Endothelial cell of umbilical vein (primary cell): ENCODE measurements around the gene NEMP2. TPM values are rescaled to one million over a fixed set of nuclear protein-coding genes. Genes with fewer than 3 reads are reported as not detected.

Experiments
- BruUV-seq: library from RNA; stranded (reverse); fragments of 400-500 nt; replicated peaks from 2 replicates; lab custom pipeline; 2021; lab: Mats Ljungman, UMichigan
- CTCF ChIA-PET: fragments of 300-600, 350-600 bp; sonication (Branson Sonifier 250); formaldehyde crosslinking; loops from one replicate; lab custom pipeline; 2021; ENCODE audit warnings: antibody characterized with exemption, inconsistent platforms; lab: Charles Lee
- POLR2A ChIA-PET: fragments of 300-600, 350-600 bp; sonication (Branson Sonifier 250); formaldehyde crosslinking; loops from one replicate; lab custom pipeline; 2021; ENCODE audit warnings: antibody characterized with exemption, inconsistent platforms; lab: Charles Lee
- DNase-seq: peaks from one replicate; pipeline ENCODE4 v3.0.0-alpha.2; 2011; ENCODE audit warnings: low read depth, low spot score
- FAIRE-seq: peaks from 2 replicates; lab custom pipeline; 2011; peaks lifted over from hg19 to GRCh38; lab: Jason Lieb, UNC
- H2AFZ ChIP-seq: 2 replicates; pipeline ENCODE4 v1.6.0; 2012; ENCODE audit warnings: low read depth, low read length, control low read depth, inconsistent platforms
- H3K27ac ChIP-seq: 2 replicates; pipeline ENCODE4 v1.5.1; 2011; ENCODE audit warnings: low read depth, mild to moderate bottlenecking, control low read depth, low read length, moderate library complexity; ENCODE audit not compliant: insufficient read depth
- H3K27me3 ChIP-seq, 2 experiments: 2 replicates each; pipeline versions ENCODE4 v1.6.0 to v1.6.1; 2011; ENCODE audit warnings: low read length in 2 of 2, mixed read lengths in 1 of 2; ENCODE audit not compliant: control insufficient read depth in 2 of 2, insufficient read depth in 2 of 2
- H3K36me3 ChIP-seq, 2 experiments: 2 replicates in 1 of 2; 3 replicates in 1 of 2; pipeline ENCODE4 v1.5.1; 2011; ENCODE audit warnings: low read length in 2 of 2, mild to moderate bottlenecking in 1 of 2, moderate library complexity in 1 of 2; ENCODE audit not compliant: control insufficient read depth in 2 of 2, insufficient read depth in 2 of 2; ENCODE audit errors: extremely low read depth in 1 of 2
- H3K4me1 ChIP-seq: 3 replicates; pipeline ENCODE4 v1.5.1; 2011; ENCODE audit warnings: mild to moderate bottlenecking, low read length; ENCODE audit not compliant: control insufficient read depth, insufficient read depth; ENCODE audit errors: extremely low read depth
- H3K4me2 ChIP-seq: 2 replicates; pipeline ENCODE4 v1.6.1; 2011; ENCODE audit warnings: low read length, control low read depth, mixed read lengths; ENCODE audit not compliant: insufficient read depth
- H3K4me3 ChIP-seq, 3 experiments: fragments of 200-600 bp in 1 of 3; sonication (generic), shearing (Covaris generic) in 1 of 3; replicated peaks in 1 of 3; 2 replicates each; pipeline ENCODE4 v1.5.1; 2011 to 2016; ENCODE audit warnings: control low read depth in 3 of 3, low read length in 3 of 3, mild to moderate bottlenecking in 2 of 3, inconsistent platforms in 1 of 3, low read depth in 1 of 3, moderate library complexity in 1 of 3; ENCODE audit not compliant: insufficient read depth in 1 of 3
- H3K79me2 ChIP-seq: 2 replicates; pipeline ENCODE4 v1.6.0; 2012; ENCODE audit warnings: low read length, inconsistent platforms; ENCODE audit not compliant: control insufficient read depth, insufficient read depth
- H3K9ac ChIP-seq: replicated peaks from 2 replicates; pipeline ENCODE3; 2011; ENCODE audit warnings: low read length, control low read depth; ENCODE audit not compliant: insufficient read depth; ENCODE audit errors: extremely low read depth
- H3K9me1 ChIP-seq: replicated peaks from 3 replicates; pipeline ENCODE4 v1.6.0; 2011; ENCODE audit warnings: mild to moderate bottlenecking, low read length; ENCODE audit not compliant: control insufficient read depth, insufficient read depth; ENCODE audit errors: extremely low read depth
- H3K9me3 ChIP-seq: replicated peaks from 2 replicates; pipeline ENCODE4 v1.5.1; 2012; ENCODE audit warnings: low read length, inconsistent platforms; ENCODE audit not compliant: control insufficient read depth, insufficient read depth
- H4K20me1 ChIP-seq: replicated peaks from 2 replicates; pipeline ENCODE3; 2011; ENCODE audit warnings: mild to moderate bottlenecking, low read length; ENCODE audit not compliant: control insufficient read depth, insufficient read depth; ENCODE audit errors: extremely low read depth
- CTCF ChIP-seq, 2 donors: IDR thresholded peaks; 1 replicate in 1 of 2; 2 replicates in 1 of 2; pipeline ENCODE4 v1.5.1; 2011; ENCODE audit warnings: low read length in 2 of 2, mild to moderate bottlenecking in 2 of 2, moderate library complexity in 2 of 2, control low read depth in 1 of 2, inconsistent platforms in 1 of 2, low read depth in 1 of 2; ENCODE audit not compliant: insufficient read depth in 1 of 2; ENCODE audit errors: extremely low read depth in 1 of 2
- EZH2 ChIP-seq: IDR thresholded peaks from 2 replicates; pipeline ENCODE4 v1.6.1; 2012; ENCODE audit warnings: borderline replicate concordance, low read depth, mild to moderate bottlenecking, moderate library complexity, low read length, inconsistent platforms; ENCODE audit not compliant: severe bottlenecking
- FOS ChIP-seq: IDR thresholded peaks from 2 replicates; pipeline ENCODE4 v1.6.1; 2011; ENCODE audit warnings: mild to moderate bottlenecking, low read length, moderate library complexity, borderline replicate concordance; ENCODE audit not compliant: insufficient read depth
- GATA2 ChIP-seq: IDR thresholded peaks from 2 replicates; pipeline ENCODE4 v1.7.0; 2011; ENCODE audit warnings: low read depth, mild to moderate bottlenecking, moderate library complexity, mixed read lengths, low read length; ENCODE audit not compliant: insufficient read length, insufficient read depth
- JUN ChIP-seq: IDR thresholded peaks from 2 replicates; pipeline ENCODE4 v1.6.1; 2011; ENCODE audit warnings: borderline replicate concordance, low read depth; ENCODE audit not compliant: insufficient read length, insufficient read depth
- MAX ChIP-seq: IDR thresholded peaks from 2 replicates; pipeline ENCODE4 v1.6.1; 2011; ENCODE audit not compliant: insufficient read depth, insufficient read length
- MYC ChIP-seq: IDR thresholded peaks from one replicate; pipeline ENCODE4 v1.6.1; 2011; ENCODE audit warnings: mild to moderate bottlenecking, low read depth, low read length
- POLR2A ChIP-seq: IDR thresholded peaks from 2 replicates; pipeline ENCODE4 v1.6.1; 2012; ENCODE audit warnings: low read depth, mild to moderate bottlenecking, control low read depth, low read length
- POLR2AphosphoS5 ChIP-seq: IDR thresholded peaks from 2 replicates; pipeline ENCODE4 v1.6.1; 2012; ENCODE audit warnings: low read depth, mild to moderate bottlenecking, control low read depth, low read length, moderate library complexity; ENCODE audit not compliant: insufficient read depth
- dilution Hi-C: fragments of 300-500 bp; cut with MboI; formaldehyde crosslinking; loops from one replicate; pipeline ENCODE4 v1.15.0; 2019; ENCODE audit warnings: low sequenced_read_pairs; ENCODE audit not compliant: extremely low pct_ligation_motif_present
- intact Hi-C: fragments of 100-400 bp; cut with micrococcal nuclease; formaldehyde crosslinking; loops from one replicate; pipeline ENCODE4 v1.10.0; 2022
- polyA plus RNA-seq, 4 experiments: library from polyadenylated mRNA; depleted of rRNA in 3 of 4; stranded (reverse) in 3 of 4; unstranded in 1 of 4; fragments of >200 nt; gene quantifications; 2 replicates each; pipeline versions ENCODE4 v1.2.1 to v1.2.3, GENCODE V29; 2011 to 2012; ENCODE audit warnings: missing spikeins in 1 of 4
- total RNA-seq: library from RNA; stranded (reverse); gene quantifications from 2 replicates; pipeline ENCODE4 v1.2.3, GENCODE V29; 2021

The NEMP2 gene
- total and polyA plus RNA-seq, 2 donors (not counting 3 experiments of a cell fraction or from before 2014, with no cell fraction given): 3.1 to 8.4 TPM

- no peak overlapping the region for H3K9ac ChIP-seq
- no peaks in the 10 kb centered on the region for H3K4me1 ChIP-seq
- no peaks in the 10 kb centered on the region for H3K9me3 ChIP-seq
- H3K4me2 ChIP-seq: no peak overlapping the region
- no peak overlapping the region for H3K4me3 ChIP-seq
- no peaks in the 10 kb centered on the region for H4K20me1 ChIP-seq
- no peak for DNase-seq
- intact Hi-C loops: no loop called here
- no peaks in the 10 kb centered on the region for H3K9me1 ChIP-seq
- H3K36me3 ChIP-seq: no peaks in the 10 kb centered on the region
- BruUV-seq: no TSS peak
- no peaks in the 10 kb centered on the region for H3K79me2 ChIP-seq
- no peak for TF ChIP-seq CTCF (IDR thresholded peaks at IDR 0.05; ENCODE audit: extremely low read depth in 1 of 2, insufficient read depth in 1 of 2, low read depth in 1 of 2, low read length in 2 of 2)
- no peak for TF ChIP-seq POLR2A
- no peak for TF ChIP-seq EZH2
- no peak for TF ChIP-seq POLR2AphosphoS5
- TF ChIP-seq JUN: no peak
- TF ChIP-seq GATA2: no peak
- TF ChIP-seq MYC: no peak
- TF ChIP-seq MAX: no peak
- no peak for TF ChIP-seq FOS
- no peak overlapping the region for H2AFZ ChIP-seq
- ChIA-PET CTCF (no interaction called here), POLR2A (no interaction called here)
- dilution Hi-C loops: no loop called here
- H3K27me3 ChIP-seq: no peaks in the 10 kb centered on the region
- no peak overlapping the region for H3K27ac ChIP-seq
- no peak for FAIRE-seq
These were observed 31.4 kb downstream of the NEMP2 start for GRCh38 chr2:190503088-190503487.
